ENCODE measurements around the gene PSMB7.

PSMB7 gene

GRCh38 chr9:124350494-124351263 lies 64.6 kb downstream of the PSMB7 start:
- Histone ChIP-seq H3K4me3 (ENCODE audit: low read length) (no peak overlapping the region; the same call in 1 of the 2 replicates), H3K27me3 (ENCODE audit: control insufficient read depth, insufficient read depth, low read length) (no peaks in the 10 kb centered on the region), H3K36me3 (ENCODE audit: control insufficient read depth, insufficient read depth, low read length) (peaks cover 40% of the 10 kb centered on the region), H3K27ac (ENCODE audit: low read length) (no peak overlapping the region), H3K4me1 (ENCODE audit: control insufficient read depth, insufficient read depth, low read length) (peaks cover 1% of the 10 kb centered on the region; the same call in 1 of the 2 replicates), H3K9me3 (ENCODE audit: control insufficient read depth, insufficient read depth, low read length) (no peaks in the 10 kb centered on the region)
- WGBS (ENCODE audit: insufficient coverage, insufficient read length) = no CpG with 5 or more reads among the region's 16 CpGs
- no peak for DNase-seq (ENCODE audit: low read depth, low spot score)

DNA sequence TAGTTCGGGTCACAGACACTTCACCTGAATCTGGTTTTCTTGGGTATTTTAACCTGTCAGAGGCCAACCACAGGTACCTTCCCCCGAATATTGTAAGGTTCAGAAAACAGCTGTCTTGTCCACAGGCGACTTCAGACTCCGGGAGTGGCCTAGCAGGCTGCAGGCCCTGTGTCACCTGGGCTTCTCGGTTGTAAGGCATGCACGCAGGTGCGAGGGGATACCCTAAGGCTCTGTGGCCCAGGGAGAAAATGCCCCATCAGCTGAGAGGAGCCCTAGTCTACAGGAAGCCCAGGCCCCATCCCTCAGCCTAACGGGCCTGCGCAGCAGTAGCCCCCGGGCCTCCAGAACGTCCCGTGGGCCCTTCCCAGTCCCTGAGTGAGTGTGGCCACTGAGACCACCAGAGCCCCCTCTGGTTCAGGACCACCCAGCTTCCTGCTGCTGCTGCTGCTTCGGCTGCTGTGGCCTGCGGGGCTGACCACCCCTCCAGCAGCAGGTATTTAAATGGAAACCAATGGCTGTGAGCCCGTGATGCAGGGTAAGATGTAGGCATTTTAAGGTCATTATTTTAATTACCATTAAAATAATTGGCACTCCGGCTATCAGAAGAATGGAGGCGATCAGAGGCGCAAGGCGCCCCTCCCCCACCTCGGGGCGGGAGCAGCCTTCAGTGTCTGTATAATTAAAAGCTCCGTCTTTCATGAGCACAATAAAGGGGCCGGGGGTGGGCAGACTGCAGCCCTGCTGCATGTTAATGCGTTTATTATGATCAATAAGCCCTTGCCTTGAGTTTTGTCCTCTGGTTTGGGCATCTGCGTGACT lies 65.4 kb downstream of the PSMB7 start:
- H3K4me1 ChIP-seq (ENCODE audit: control insufficient read depth, insufficient read depth, low read length) = peaks cover 1% of the 10 kb centered on the region; the same call in 1 of the 2 replicates
- WGBS (ENCODE audit: insufficient coverage, insufficient read length) = no CpG with 5 or more reads among the region's 25 CpGs
- DNase-seq (ENCODE audit: low read depth, low spot score) = no peak
- no peak overlapping the region; the same call in 1 of the 2 replicates for H3K4me3 ChIP-seq (ENCODE audit: low read length)
- no peaks in the 10 kb centered on the region for H3K9me3 ChIP-seq (ENCODE audit: control insufficient read depth, insufficient read depth, low read length)
- no peaks in the 10 kb centered on the region for H3K27me3 ChIP-seq (ENCODE audit: control insufficient read depth, insufficient read depth, low read length)
- no peak overlapping the region for H3K27ac ChIP-seq (ENCODE audit: low read length)
- peaks cover 39% of the 10 kb centered on the region for H3K36me3 ChIP-seq (ENCODE audit: control insufficient read depth, insufficient read depth, low read length)

DNA sequence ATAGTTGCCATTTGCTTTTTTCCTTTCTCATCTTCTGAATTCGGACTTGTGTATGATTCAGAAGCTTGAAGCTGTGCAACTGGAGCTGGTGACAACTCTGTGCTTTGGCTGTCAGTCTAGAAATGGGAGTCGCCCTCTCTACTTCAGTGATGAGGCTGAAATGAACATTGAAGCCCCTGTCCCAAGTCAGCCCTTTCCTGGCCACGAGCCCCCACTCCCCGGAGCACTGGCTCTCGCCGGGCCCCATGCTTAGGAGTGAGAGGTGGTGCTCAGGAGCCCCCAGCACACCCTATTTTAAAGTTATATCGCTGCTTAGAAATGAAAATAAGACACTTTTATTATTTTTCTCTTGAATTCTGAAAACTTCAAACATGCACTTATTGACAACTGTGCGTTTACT lies 66.0 kb downstream of the PSMB7 start:
- WGBS (ENCODE audit: insufficient coverage, insufficient read length) = no CpG with 5 or more reads among the region's 8 CpGs

DNA sequence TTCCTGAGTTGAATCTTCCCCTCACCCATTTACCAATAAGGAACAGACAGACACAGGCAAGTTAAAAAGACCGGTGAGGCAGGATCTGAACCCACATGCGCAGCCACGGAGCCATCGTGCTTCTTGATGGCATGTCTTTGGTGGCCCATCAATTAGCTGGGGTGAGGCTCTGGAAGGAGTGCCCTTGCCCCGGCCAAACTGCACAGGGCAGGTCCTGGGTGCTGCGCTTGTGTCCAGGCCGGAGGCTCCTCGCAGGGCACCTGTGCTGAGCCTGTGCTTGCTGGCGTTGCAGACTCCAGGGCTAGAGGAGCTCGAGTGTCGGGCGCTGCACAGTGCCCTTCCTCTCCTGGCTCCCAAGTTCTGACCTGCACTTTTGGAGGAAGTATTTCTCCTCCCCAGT lies 66.4 kb downstream of the PSMB7 start:
- Histone ChIP-seq H3K27me3 (ENCODE audit: control insufficient read depth, insufficient read depth, low read length) (no peaks in the 10 kb centered on the region), H3K36me3 (ENCODE audit: control insufficient read depth, insufficient read depth, low read length) (peaks cover 38% of the 10 kb centered on the region), H3K4me3 (ENCODE audit: low read length) (no peak overlapping the region), H3K4me1 (ENCODE audit: control insufficient read depth, insufficient read depth, low read length) (peaks cover 1% of the 10 kb centered on the region; the same call in 1 of the 2 replicates), H3K9me3 (ENCODE audit: control insufficient read depth, insufficient read depth, low read length) (no peaks in the 10 kb centered on the region), H3K27ac (ENCODE audit: low read length) (no peak overlapping the region)
- DNase-seq (ENCODE audit: low read depth, low spot score) = no peak
- no CpG with 5 or more reads among the region's 12 CpGs for WGBS (ENCODE audit: insufficient coverage, insufficient read length)

More for the DNA sequence above, 66.0 kb downstream of the PSMB7 start:
- Histone ChIP-seq H3K27ac (ENCODE audit: low read length) (no peak overlapping the region), H3K36me3 (ENCODE audit: control insufficient read depth, insufficient read depth, low read length) (peaks cover 38% of the 10 kb centered on the region), H3K4me3 (ENCODE audit: low read length) (no peak overlapping the region), H3K4me1 (ENCODE audit: control insufficient read depth, insufficient read depth, low read length) (peaks cover 1% of the 10 kb centered on the region; the same call in 1 of the 2 replicates), H3K27me3 (ENCODE audit: control insufficient read depth, insufficient read depth, low read length) (no peaks in the 10 kb centered on the region), H3K9me3 (ENCODE audit: control insufficient read depth, insufficient read depth, low read length) (no peaks in the 10 kb centered on the region)
- no peak for DNase-seq (ENCODE audit: low read depth, low spot score)

DNA sequence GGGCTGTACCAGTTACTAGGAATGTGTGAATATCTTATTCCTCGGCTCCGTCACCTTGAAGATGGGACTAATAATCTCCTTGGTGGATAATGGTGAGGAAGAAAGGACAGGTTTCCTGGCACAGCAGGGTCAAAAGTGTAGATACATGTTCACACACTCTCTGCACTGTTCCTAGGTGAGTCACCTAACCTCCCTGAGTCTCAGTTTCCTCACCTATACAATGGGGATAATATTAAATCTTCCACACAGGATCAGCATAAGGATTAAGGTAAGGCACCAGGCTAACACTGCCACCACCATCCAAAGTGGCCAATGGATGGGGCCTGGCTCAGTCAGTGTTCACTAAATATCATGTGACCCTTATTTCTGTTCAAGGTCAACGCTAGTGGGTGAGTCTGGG lies 66.9 kb downstream of the PSMB7 start:
- no CpG with 5 or more reads among the region's 3 CpGs for WGBS (ENCODE audit: insufficient coverage, insufficient read length)
- H3K27ac ChIP-seq (ENCODE audit: low read length) = no peak overlapping the region

DNA sequence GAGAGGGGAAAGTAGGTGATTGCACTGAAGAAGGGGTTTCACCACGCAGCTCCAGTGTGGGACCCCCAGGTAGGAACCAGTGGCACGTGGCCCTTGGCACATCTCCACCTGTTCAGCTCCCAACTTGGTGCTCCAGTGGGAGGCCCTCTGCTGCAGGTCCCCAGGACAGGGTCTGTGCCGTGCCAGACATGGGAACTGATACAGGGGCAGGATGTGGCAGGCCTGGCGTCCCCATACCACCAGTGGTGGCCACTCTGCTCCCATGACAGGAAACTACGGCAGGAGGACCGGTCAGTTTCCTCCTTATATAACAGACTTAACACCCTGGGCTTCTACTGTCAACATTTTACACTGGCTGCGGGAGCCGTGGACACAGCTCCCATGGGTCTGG lies 67.3 kb downstream of the PSMB7 start:
- Histone ChIP-seq H3K4me3 (ENCODE audit: low read length) (no peak overlapping the region), H3K27me3 (ENCODE audit: control insufficient read depth, insufficient read depth, low read length) (no peaks in the 10 kb centered on the region), H3K27ac (ENCODE audit: low read length) (no peak overlapping the region), H3K9me3 (ENCODE audit: control insufficient read depth, insufficient read depth, low read length) (no peaks in the 10 kb centered on the region), H3K36me3 (ENCODE audit: control insufficient read depth, insufficient read depth, low read length) (peaks cover 32% of the 10 kb centered on the region), H3K4me1 (ENCODE audit: control insufficient read depth, insufficient read depth, low read length) (peaks cover 1% of the 10 kb centered on the region; the same call in 1 of the 2 replicates)
- WGBS (ENCODE audit: insufficient coverage, insufficient read length) = no CpG with 5 or more reads among the region's 8 CpGs
- DNase-seq (ENCODE audit: low read depth, low spot score) = no peak

More for the DNA sequence above, 66.9 kb downstream of the PSMB7 start:
- Histone ChIP-seq H3K9me3 (ENCODE audit: control insufficient read depth, insufficient read depth, low read length) (no peaks in the 10 kb centered on the region), H3K4me3 (ENCODE audit: low read length) (no peak overlapping the region), H3K4me1 (ENCODE audit: control insufficient read depth, insufficient read depth, low read length) (peaks cover 1% of the 10 kb centered on the region; the same call in 1 of the 2 replicates), H3K27me3 (ENCODE audit: control insufficient read depth, insufficient read depth, low read length) (no peaks in the 10 kb centered on the region), H3K36me3 (ENCODE audit: control insufficient read depth, insufficient read depth, low read length) (peaks cover 36% of the 10 kb centered on the region)
- DNase-seq (ENCODE audit: low read depth, low spot score) = no peak

DNA sequence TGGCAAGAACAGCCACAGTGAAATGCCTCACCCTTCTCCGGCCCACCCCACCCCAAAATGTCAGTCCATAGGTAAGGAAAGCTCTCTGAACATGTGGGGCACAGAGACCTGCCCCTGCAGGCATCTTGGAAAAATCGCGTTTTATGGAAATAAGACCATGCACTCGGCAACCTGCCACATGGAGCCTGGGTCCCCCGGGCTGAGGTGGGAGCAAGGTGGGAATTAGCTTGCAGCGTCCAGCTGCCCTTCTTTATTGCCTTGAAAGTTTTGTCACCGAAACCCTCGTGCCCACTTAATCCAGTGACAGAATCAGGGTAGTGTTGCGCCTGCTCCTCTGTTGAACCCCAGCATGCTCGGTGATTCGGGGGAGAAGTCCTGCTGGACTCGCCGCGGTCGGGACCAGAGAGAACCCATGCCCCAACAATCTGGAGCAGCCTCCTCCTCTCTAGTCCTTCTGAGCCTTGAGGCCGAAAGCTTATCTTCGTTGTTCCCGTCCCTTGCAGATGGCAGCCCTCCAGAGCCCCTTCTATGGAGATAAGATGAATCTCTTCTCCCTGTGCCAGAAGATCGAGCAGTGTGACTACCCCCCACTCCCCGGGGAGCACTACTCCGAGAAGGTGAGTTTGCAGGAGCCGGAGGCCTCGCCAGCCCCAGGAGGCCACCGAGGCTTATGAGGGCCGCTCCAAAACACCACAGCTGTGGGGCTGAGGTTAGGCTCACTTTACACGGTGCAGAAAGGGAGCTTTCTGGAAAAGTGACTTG lies 67.9 kb downstream of the PSMB7 start:
- no peaks in the 10 kb centered on the region for H3K9me3 ChIP-seq (ENCODE audit: control insufficient read depth, insufficient read depth, low read length)
- peaks cover 1% of the 10 kb centered on the region; the same call in 1 of the 2 replicates for H3K4me1 ChIP-seq (ENCODE audit: control insufficient read depth, insufficient read depth, low read length)
- WGBS (ENCODE audit: insufficient coverage, insufficient read length) = no CpG with 5 or more reads among the region's 26 CpGs
- H3K36me3 ChIP-seq (ENCODE audit: control insufficient read depth, insufficient read depth, low read length) = peaks cover 27% of the 10 kb centered on the region
- no peak overlapping the region for H3K4me3 ChIP-seq (ENCODE audit: low read length)
- no peak for DNase-seq (ENCODE audit: low read depth, low spot score)
- no peak overlapping the region for H3K27ac ChIP-seq (ENCODE audit: low read length)
- H3K27me3 ChIP-seq (ENCODE audit: control insufficient read depth, insufficient read depth, low read length) = no peaks in the 10 kb centered on the region

DNA sequence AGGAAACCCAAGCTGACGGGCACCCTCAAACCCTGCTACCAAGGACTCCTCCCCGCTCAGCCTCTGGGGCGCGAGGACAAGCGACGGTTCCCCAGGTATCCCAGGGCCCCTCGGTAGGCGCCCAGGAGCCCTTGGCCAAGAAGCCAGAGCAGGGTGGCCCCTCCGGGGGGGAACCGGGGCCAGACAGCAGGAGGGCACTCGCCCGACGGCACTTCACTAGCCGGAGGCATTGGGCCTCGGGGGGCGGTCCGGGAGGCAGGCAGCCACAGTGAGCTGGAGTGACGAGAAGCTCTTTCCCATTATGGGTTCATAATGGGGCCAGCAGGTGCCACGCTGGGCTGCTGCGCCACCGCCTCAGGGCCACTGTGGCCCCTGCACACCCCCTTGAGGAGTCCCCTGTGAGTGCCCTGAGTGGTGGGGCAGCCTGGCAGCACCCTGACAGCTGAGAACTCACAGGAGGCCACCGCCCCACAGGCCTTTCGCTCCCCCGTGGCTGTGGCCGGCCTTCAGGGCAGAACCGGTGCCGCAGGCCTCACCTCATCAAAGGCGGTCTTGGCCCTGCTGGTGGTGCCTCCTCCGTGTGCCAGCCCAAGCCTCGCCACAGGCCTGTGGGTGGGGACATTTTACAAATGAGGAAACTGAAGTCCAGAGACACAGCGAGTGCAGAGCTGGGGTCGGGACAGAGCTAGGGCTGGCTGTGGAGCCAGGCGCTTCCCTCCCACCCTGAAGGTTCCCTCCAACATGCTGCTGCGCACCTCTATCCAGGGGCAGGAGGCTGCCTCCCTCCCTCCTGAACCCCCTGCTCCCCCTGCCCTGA lies 68.7 kb downstream of the PSMB7 start:
- H3K36me3 ChIP-seq (ENCODE audit: control insufficient read depth, insufficient read depth, low read length) = peaks cover 25% of the 10 kb centered on the region
- no CpG with 5 or more reads among the region's 34 CpGs for WGBS (ENCODE audit: insufficient coverage, insufficient read length)

GRCh38 chr9:124345751-124346281 lies 69.4 kb downstream of the PSMB7 start:
- Histone ChIP-seq H3K36me3 (ENCODE audit: control insufficient read depth, insufficient read depth, low read length) (peaks cover 19% of the 10 kb centered on the region), H3K9me3 (ENCODE audit: control insufficient read depth, insufficient read depth, low read length) (no peaks in the 10 kb centered on the region), H3K4me3 (ENCODE audit: low read length) (no peak overlapping the region), H3K4me1 (ENCODE audit: control insufficient read depth, insufficient read depth, low read length) (peaks cover 1% of the 10 kb centered on the region; the same call in 1 of the 2 replicates), H3K27ac (ENCODE audit: low read length) (no peak overlapping the region), H3K27me3 (ENCODE audit: control insufficient read depth, insufficient read depth, low read length) (no peaks in the 10 kb centered on the region)
- no CpG with 5 or more reads among the region's 9 CpGs for WGBS (ENCODE audit: insufficient coverage, insufficient read length)
- DNase-seq (ENCODE audit: low read depth, low spot score) = no peak

More for the DNA sequence above, 68.7 kb downstream of the PSMB7 start:
- Histone ChIP-seq H3K9me3 (ENCODE audit: control insufficient read depth, insufficient read depth, low read length) (no peaks in the 10 kb centered on the region), H3K4me1 (ENCODE audit: control insufficient read depth, insufficient read depth, low read length) (peaks cover 1% of the 10 kb centered on the region; the same call in 1 of the 2 replicates), H3K27ac (ENCODE audit: low read length) (no peak overlapping the region), H3K27me3 (ENCODE audit: control insufficient read depth, insufficient read depth, low read length) (no peaks in the 10 kb centered on the region), H3K4me3 (ENCODE audit: low read length) (no peak overlapping the region)
- no peak for DNase-seq (ENCODE audit: low read depth, low spot score)
